WTC11 (cell line): ENCODE measurements around the gene MEAK7. TPM values are rescaled to one million over a fixed set of nuclear protein-coding genes. Genes with fewer than 3 reads are reported as not detected.

Source experiments
- ATAC-seq: fragments of 200-7000 bp; cut with Tn5 transposase; 2 replicates; pipeline ENCODE4 v1.10.0; 2021; ENCODE audit warnings: mild to moderate bottlenecking, moderate library complexity
- CTCF ChIA-PET: fragments of 300-600 bp; sonication (Branson Sonifier 250); formaldehyde crosslinking; loops from one replicate; lab custom pipeline; 2021; ENCODE audit warnings: antibody characterized with exemption; lab: Charles Lee
- POLR2A ChIA-PET: fragments of 350-600 bp; sonication (Branson Sonifier 250); formaldehyde crosslinking; loops from one replicate; lab custom pipeline; 2021; ENCODE audit warnings: antibody characterized with exemption; lab: Charles Lee
- DNase-seq: peaks from one replicate; pipeline ENCODE4 v3.0.0; 2021; ENCODE audit warnings: low spot score
- H3K27ac Mint-ChIP-seq: 2 replicates; pipeline ENCODE4 v1.8.0; 2021; ENCODE audit warnings: mixed read lengths
- H3K27me3 Mint-ChIP-seq: 2 replicates; pipeline ENCODE4 v1.8.0; 2021; ENCODE audit warnings: low read depth, mild to moderate bottlenecking, moderate library complexity, mixed read lengths
- H3K36me3 Mint-ChIP-seq: 2 replicates; pipeline ENCODE4 v1.8.0; 2021; ENCODE audit warnings: mixed read lengths
- H3K4me1 Mint-ChIP-seq: 2 replicates; pipeline ENCODE4 v1.8.0; 2022; ENCODE audit warnings: mixed read lengths
- H3K4me3 Mint-ChIP-seq: 2 replicates; pipeline ENCODE4 v1.8.0; 2021; ENCODE audit warnings: mild to moderate bottlenecking, moderate library complexity, mixed read lengths
- H3K9me3 Mint-ChIP-seq: 2 replicates; pipeline ENCODE4 v1.8.0; 2021; ENCODE audit warnings: mixed read lengths
- CBFB ChIP-seq: sonication (generic); formaldehyde crosslinking; IDR thresholded peaks from 2 replicates; pipeline ENCODE4 v1.8.1; 2022; ENCODE audit warnings: mild to moderate bottlenecking, low read depth, missing genetic modification reagents
- E2F4 ChIP-seq: sonication (generic); formaldehyde crosslinking; IDR thresholded peaks from 2 replicates; pipeline ENCODE4 v1.8.1; 2022; ENCODE audit warnings: low read depth, mild to moderate bottlenecking, moderate library complexity, missing genetic modification reagents, borderline replicate concordance
- E2F5 ChIP-seq: sonication (generic); formaldehyde crosslinking; IDR thresholded peaks from 2 replicates; pipeline ENCODE4 v1.8.1; 2022; ENCODE audit warnings: mild to moderate bottlenecking, moderate library complexity, missing genetic modification reagents
- EMX1 ChIP-seq: fragments of 250-450 bp; sonication (Bioruptor Pico); IDR thresholded peaks from 2 replicates; pipeline ENCODE4 v1.8.0; 2021; ENCODE audit warnings: mild to moderate bottlenecking
- FOXP1 ChIP-seq: sonication (generic); formaldehyde crosslinking; IDR thresholded peaks from 2 replicates; pipeline ENCODE4 v1.8.0; 2022; ENCODE audit warnings: missing genetic modification reagents, mild to moderate bottlenecking, moderate library complexity, borderline replicate concordance
- HMGA2 ChIP-seq: fragments of 250-450 bp; sonication (Bioruptor Pico); IDR thresholded peaks from 2 replicates; pipeline ENCODE4 v1.4.0; 2021; ENCODE audit warnings: mild to moderate bottlenecking, moderate library complexity
- JUN ChIP-seq: sonication (generic); formaldehyde crosslinking; IDR thresholded peaks from 2 replicates; pipeline ENCODE4 v1.8.0; 2023; ENCODE audit warnings: mild to moderate bottlenecking, missing genetic modification reagents
- NFE2L1 ChIP-seq: sonication (generic); formaldehyde crosslinking; IDR thresholded peaks from 2 replicates; pipeline ENCODE4 v1.8.1; 2023; ENCODE audit warnings: missing genetic modification reagents
- PRDM15 ChIP-seq: sonication (generic); formaldehyde crosslinking; IDR thresholded peaks from 2 replicates; pipeline ENCODE4 v1.8.0; 2022; ENCODE audit warnings: missing genetic modification reagents
- TCF7 ChIP-seq: sonication (generic); formaldehyde crosslinking; IDR thresholded peaks from 2 replicates; pipeline ENCODE4 v1.8.0; 2022; ENCODE audit warnings: mild to moderate bottlenecking, low read depth, missing genetic modification reagents, moderate library complexity
- TEAD4 ChIP-seq: sonication (generic); formaldehyde crosslinking; IDR thresholded peaks from 2 replicates; pipeline ENCODE4 v1.8.0; 2022; ENCODE audit warnings: mild to moderate bottlenecking, missing genetic modification reagents
- ZNF416 ChIP-seq: fragments of 250-450 bp; sonication (Bioruptor Pico); IDR thresholded peaks from 2 replicates; pipeline ENCODE4 v1.9.0; 2021; ENCODE audit warnings: mild to moderate bottlenecking, inconsistent platforms
- ZNF423 ChIP-seq: fragments of 250-450 bp; sonication (Bioruptor Pico); IDR thresholded peaks from 2 replicates; pipeline ENCODE4 v2.1.2; 2022; ENCODE audit warnings: mild to moderate bottlenecking, moderate library complexity
- ZNF425 ChIP-seq: fragments of 250-450 bp; sonication (Bioruptor Pico); conservative IDR thresholded peaks from 2 replicates; pipeline ENCODE4 v1.9.0; 2021; ENCODE audit warnings: mild to moderate bottlenecking
- ZNF532 ChIP-seq: fragments of 250-450 bp; sonication (Bioruptor Pico); IDR thresholded peaks from 2 replicates; pipeline ENCODE4 v1.9.0; 2021; ENCODE audit warnings: mild to moderate bottlenecking, borderline replicate concordance
- total RNA-seq: library from RNA; stranded (reverse); gene quantifications from 3 replicates; pipeline ENCODE4 v1.2.3, GENCODE V29; 2021

The MEAK7 gene
- total RNA-seq, 1 experiment from 2014 or later = 14.4 TPM

DNA sequence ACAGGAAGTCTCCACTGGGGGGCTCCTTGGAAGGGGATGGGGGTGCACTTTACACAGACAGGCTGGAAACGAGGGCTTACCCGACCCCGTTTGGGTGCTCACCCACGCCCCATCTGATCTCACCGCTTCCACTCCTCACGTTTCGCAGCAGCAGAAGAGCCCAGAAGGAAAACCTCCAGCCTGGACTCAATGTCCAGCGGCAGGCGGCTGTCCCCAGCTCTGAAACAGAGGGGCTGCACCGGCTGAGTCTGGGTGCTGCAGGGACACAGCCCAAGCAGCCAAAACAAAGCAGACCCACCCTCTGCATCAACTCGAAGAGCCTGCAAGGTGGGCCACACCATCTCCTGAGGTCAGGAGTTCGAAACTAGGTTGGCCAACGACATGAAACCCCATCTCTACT, 3.9 kb downstream of the MEAK7 start:
- CTCF ChIA-PET = no interaction called here
- POLR2A ChIA-PET = no interaction called here
- H3K27me3 Mint-ChIP-seq = no peaks in the 10 kb centered on the region

GRCh38 chr16:84499638-84500037, 4.8 kb downstream of the MEAK7 start:
- ATAC-seq = no peak
- peaks cover 14% of the 10 kb centered on the region for H3K4me1 Mint-ChIP-seq
- no peak for DNase-seq
- H3K27me3 Mint-ChIP-seq = no peaks in the 10 kb centered on the region
- POLR2A ChIA-PET = no interaction called here
- CTCF ChIA-PET = no interaction called here
- H3K27ac Mint-ChIP-seq = no peak overlapping the region
- H3K36me3 Mint-ChIP-seq = peaks cover 35% of the 10 kb centered on the region
- peaks cover 8% of the 10 kb centered on the region for H3K9me3 Mint-ChIP-seq
- H3K4me3 Mint-ChIP-seq = no peak overlapping the region
- no peak for TF ChIP-seq E2F4 (CRISPR knock-in tag)
- no peak for TF ChIP-seq PRDM15 (CRISPR knock-in tag)

More for the DNA sequence above, 3.9 kb downstream of the MEAK7 start:
- Mint-ChIP-seq H3K4me1 (peaks cover 20% of the 10 kb centered on the region), H3K27ac (no peak overlapping the region), H3K9me3 (peaks cover 2% of the 10 kb centered on the region), H3K36me3 (peaks cover 26% of the 10 kb centered on the region), H3K4me3 (no peak overlapping the region)
- DNase-seq (no peak), ATAC-seq (no peak)
- no peak for TF ChIP-seq ZNF416 (CRISPR knock-in tag)
- no peak for TF ChIP-seq FOXP1 (CRISPR knock-in tag)
- no peak for TF ChIP-seq NFE2L1 (CRISPR knock-in tag)
- no peak for TF ChIP-seq HMGA2
- TF ChIP-seq TCF7 (CRISPR knock-in tag) = no peak
- no peak for TF ChIP-seq CBFB
- no peak for TF ChIP-seq TEAD4 (CRISPR knock-in tag)
- TF ChIP-seq JUN (CRISPR knock-in tag) = no peak
- TF ChIP-seq E2F5 (CRISPR knock-in tag) = no peak
- TF ChIP-seq ZNF532 = no peak
- TF ChIP-seq EMX1 (CRISPR knock-in tag) = no peak
- no peak for TF ChIP-seq ZNF423 (CRISPR knock-in tag)
- TF ChIP-seq ZNF425 (CRISPR knock-in tag) = no peak
